Ovary (tissue), 3 donors: ENCODE measurements around the gene HOXB8.

Experiments used
- CTCF ChIP-seq, 3 donors: fragments of 450-650 bp in 2 of 3; fragments of 200-600 bp in 1 of 3; IDR thresholded peaks; one replicate each; pipeline versions ENCODE4 v1.5.1 to v1.8.0; 2016 to 2022; ENCODE audit warnings: antibody characterized with exemption in 3 of 3, mild to moderate bottlenecking in 1 of 3
- EP300 ChIP-seq: sonication (generic); formaldehyde crosslinking; IDR thresholded peaks from one replicate; pipeline ENCODE4 v1.6.1; 2017; ENCODE audit warnings: antibody characterized with exemption
- POLR2A ChIP-seq: fragments of 450-650 bp; IDR thresholded peaks from one replicate; pipeline ENCODE4 v1.6.1; 2017; ENCODE audit warnings: antibody characterized with exemption, mild to moderate bottlenecking, moderate library complexity
- donor health status: DM: no; HTN: no; CAD: no.

GRCh38 chr17:48583708-48584222 lies 31.3 kb downstream of the HOXB8 start:
- TF ChIP-seq CTCF (IDR thresholded peaks at IDR 0.05) (no peak), POLR2A (no peak), EP300 (no peak)
